Stimulated activated CD8-positive, alpha-beta memory T cell treated with anti-CD3 and anti-CD28 coated beads, Interleukin-2, amount 100 ng/mL, for 48 hours (primary cell): ENCODE results near the gene FKBP2.
A peak's percentile ranks its signal among the peaks of the same experiment; 100 is the strongest.

Experiments
- DNase-seq, 2 donors: peaks; one replicate each; pipeline ENCODE4 v3.0.0-alpha.2; 2020; ENCODE audit warnings: low read depth in 2 of 2

The FKBP2 gene

DNA sequence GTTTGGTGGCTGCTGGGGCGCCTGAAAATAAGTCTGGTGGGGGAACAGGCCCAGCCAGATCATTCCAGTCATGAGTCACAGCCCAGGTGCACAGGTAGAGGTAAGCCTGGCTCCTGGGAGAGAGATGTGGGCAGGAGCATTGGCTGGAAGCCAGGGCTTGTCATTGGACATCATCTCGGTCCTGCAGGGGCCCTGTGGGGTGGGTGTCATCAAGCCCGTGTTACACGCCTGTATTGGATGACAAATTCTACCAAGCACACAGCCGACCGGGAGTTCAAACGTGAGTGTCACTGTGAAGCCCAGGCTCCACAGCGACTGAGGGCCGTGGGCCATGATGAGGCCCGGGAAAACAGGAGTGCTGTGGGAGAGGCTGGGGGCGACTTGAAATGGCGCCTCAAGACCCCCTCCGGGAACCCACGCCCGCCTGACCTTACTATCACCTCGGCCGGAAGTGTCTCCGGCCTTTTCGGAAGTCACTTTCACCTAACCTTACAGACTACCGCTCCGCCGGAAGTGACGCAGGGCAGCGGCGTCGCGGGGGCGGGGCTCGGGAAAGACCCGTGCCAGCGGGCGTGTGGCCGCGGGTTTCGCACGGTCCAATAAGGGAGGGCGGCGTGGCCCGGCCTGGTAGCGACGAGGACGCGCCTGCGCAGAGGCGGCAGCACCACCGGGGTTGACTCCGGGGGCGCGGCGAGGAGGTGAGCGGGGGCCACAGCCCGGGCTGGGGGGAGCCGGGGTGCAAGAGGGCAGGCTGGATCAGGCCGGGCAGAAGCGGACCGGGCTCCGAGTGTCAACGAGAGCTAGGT is at the start of gene FKBP2:
Gene FKBP2, plus strand, starts transcription at position 661 of the 806 bp plus-strand sequence. CDS start 1,293 bp downstream, outside the sequence.
- peak; percentile 95 to 99 for DNase-seq

DNA sequence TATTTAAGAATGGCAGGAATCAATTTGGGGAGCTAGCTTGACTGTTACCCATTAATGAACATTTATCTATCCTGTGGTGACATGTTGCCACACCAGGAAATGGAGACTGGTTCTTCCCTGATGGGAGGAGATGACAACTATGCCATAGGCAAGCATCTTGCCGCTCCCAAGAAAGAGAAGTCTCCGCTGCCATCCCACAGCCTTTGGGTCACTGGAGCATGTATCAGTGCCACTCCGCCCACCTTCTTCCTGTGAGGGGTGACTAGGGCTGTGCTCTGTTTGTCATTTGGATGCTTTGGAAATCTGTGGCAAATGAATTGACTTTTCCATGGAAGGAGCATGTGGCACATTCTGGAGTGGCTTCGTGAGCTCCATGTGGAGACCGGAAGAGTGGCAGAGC is 48.5 kb upstream of the FKBP2 start:
- DNase-seq: no peak

- no peak for DNase-seq
Observed at GRCh38 chr11:64196626-64197025, 44.3 kb upstream of the FKBP2 start.

DNA sequence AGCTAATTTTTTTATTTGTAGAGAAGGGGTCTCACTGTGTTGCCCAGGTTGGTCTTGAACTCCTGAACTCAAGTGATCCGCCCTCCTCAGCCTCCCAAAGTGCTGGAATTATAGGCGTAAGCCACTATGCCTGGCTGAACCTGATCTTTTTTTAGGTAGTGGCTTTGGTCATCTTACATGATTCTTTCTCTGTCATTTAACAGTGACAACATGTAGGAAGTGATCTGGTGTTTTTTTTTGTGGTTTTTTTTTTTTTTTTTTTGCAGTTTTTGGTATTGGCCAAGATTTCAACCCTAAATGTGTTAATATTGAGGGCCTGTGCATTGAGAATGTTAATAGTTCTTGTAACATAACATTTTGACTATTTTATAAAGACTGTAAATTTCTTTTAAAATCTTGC is 42.4 kb upstream of the FKBP2 start:
- DNase-seq: no peak

DNA sequence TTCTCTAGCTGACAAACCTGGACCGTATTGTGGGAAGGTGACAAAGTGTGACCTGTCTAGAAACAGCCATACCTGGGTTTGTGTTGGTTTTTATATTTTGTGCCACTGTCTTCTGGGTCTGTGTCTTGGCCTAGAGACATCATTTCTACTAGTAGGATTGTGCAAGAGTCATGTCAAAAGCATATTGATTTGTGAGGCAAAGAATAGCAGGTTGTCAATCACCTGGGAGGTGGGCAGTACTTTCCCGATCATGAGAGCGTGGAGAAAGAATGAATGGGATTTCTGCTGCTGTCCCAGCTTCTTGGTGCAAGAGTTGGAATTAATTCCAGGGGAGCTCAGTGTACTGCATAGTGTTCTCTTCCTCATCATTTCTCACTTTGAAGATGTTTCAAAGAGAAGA is 39.4 kb upstream of the FKBP2 start:
- DNase-seq: no peak

DNA sequence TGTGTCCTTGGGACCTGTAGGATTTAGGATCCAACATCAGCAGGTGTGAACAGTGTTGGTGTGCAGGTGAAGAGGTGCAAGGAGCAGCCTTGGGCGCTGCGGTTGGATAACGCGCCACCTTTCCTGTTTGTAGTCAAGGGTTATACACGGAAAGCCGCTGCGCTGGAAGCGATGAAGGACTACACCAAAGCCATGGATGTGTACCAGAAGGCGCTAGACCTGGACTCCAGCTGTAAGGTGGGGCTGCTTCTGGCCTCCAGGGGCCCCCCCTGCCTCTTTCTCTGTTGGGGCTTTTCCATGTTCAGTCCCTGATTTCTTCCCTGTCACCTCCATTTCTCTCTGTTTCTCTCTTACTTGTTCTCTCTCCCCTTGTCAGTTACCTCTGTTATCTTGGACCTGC is 37.9 kb upstream of the FKBP2 start:
- no peak for DNase-seq

DNA sequence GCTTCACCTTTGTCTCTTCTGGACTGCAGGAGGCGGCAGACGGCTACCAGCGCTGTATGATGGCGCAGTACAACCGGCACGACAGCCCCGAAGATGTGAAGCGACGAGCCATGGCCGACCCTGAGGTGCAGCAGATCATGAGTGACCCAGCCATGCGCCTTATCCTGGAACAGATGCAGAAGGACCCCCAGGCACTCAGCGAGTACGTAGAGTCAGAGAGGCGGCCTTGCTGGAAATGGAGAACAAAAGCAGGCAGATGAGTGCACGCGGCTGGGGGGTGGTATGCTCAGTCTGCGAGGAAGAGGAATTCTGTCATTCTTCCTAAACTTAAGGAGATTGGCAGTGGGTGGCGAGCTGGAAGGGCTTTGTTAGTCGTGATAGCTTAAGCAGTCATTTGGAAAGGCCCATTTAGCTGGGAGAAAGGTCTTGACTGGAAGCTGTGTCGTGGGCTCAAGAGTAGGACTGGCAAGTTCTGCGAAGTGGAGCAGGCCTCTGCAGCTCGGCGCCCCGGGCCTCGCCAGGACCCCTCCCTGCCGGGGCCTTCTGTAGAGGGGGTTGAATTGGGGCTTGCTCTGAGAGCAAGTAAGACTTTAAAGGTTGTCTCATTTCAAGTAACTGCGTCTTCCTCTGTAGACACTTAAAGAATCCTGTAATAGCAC is 37.3 kb upstream of the FKBP2 start:
- no peak for DNase-seq

- DNase-seq: no peak
Observed at GRCh38 chr11:64204080-64204440, 36.8 kb upstream of the FKBP2 start.

- peak; percentile 43 to 62 for DNase-seq
Observed at GRCh38 chr11:64204464-64204989, 36.4 kb upstream of the FKBP2 start.

- peak; percentile 67 to 71 for DNase-seq
Observed at GRCh38 chr11:64206457-64207255, 34.2 kb upstream of the FKBP2 start, which contains the start of gene FERMT3. TSS of gene FERMT3 (plus strand) at chr11:64206721. CDS start at chr11:64207365, 644 bp downstream.

DNA sequence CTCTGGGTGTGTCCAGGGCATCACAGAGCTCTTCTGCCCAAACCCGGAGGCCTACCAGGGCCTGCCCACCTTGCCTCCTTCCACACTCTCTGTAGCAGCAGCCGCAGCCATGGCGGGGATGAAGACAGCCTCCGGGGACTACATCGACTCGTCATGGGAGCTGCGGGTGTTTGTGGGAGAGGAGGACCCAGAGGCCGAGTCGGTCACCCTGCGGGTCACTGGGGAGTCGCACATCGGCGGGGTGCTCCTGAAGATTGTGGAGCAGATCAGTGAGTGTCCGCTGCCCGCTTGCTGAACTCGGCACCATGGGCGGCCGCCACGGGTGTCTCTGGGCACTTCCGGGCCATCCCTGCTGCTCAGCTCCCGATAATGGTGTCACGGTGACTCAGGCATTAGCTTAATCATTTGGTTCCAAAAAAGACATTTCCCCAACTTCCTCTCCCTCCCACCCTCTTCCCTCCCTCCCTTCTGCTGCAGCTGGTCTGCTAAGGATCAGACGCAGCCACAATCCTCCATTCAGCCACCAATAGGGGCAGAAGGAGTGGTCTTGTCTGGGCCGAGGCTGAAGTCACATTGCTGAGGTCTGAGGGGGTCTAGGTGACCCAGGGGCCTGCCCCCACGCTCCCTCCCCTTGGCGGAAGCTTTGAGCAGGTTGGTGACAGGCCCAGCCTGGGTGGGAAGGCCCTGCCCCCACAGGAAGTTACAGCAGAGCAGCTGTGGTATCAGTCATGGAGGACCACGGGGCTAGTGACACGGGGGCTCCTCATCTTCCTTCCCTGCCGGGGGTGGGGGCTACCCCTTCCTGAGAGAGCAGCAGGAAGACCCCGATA is 33.4 kb upstream of the FKBP2 start:
- peak; percentile 79 to 81 for DNase-seq

GRCh38 chr11:64208086-64208795 is 32.7 kb upstream of the FKBP2 start:
- DNase-seq: no peak

- DNase-seq: no peak
Observed at GRCh38 chr11:64208796-64209562, 31.9 kb upstream of the FKBP2 start.

GRCh38 chr11:64209563-64209843 is 31.4 kb upstream of the FKBP2 start:
- no peak for DNase-seq

GRCh38 chr11:64210301-64211020 is 30.4 kb upstream of the FKBP2 start:
- DNase-seq: no peak

DNA sequence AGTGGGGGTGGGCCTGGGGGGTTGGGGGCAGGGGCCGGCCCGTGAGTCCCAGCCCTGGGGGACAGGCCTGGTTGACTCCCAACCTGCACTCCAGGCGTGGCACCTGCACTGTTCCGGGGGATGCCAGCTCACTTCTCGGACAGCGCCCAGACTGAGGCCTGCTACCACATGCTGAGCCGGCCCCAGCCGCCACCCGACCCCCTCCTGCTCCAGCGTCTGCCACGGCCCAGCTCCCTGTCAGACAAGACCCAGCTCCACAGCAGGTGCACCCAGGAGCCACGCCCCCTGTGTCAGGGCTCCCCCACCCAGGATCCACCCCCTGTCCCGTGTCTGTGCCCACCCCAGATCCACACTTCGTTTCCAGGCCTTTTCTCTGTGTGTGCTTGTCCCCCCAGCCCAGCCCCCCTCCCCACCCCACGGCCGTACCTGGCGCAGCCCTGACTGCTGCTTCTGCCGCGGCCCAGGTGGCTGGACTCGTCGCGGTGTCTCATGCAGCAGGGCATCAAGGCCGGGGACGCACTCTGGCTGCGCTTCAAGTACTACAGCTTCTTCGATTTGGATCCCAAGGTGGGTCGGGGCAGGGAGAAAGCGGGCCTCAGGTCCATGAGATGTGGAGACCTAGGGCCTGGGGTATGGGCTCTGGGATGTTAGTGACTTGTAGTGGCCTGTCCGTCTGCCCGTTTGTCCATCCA is 29.6 kb upstream of the FKBP2 start:
- no peak for DNase-seq

- DNase-seq: no peak
Observed at GRCh38 chr11:64216879-64217278, 24.0 kb upstream of the FKBP2 start.

- no peak for DNase-seq
Observed at GRCh38 chr11:64218628-64219353, 22.1 kb upstream of the FKBP2 start.
